Measurements from ENCODE around the gene ADAM15.

The ADAM15 gene

DNA sequence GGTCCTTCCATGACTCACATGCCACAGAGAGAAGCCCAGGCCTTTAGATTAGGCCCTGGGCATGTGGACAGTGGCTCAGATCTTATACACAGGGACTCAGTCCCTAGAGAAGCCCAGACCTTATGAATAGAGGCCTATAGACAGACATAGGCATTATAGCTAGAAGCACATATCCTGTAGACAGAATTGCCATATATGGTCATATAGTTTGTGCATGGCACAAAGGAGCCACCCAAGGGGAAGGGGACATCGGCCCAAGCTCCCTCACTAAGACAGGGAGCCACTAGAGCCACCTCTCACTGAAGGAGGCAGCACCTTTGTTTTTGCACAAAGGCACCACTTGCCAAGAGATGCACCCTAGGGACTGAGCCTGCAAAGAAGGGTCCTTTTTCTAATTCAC lies 25.3 kb downstream of the ADAM15 start:
- TF ChIP-seq, protein P1, sequence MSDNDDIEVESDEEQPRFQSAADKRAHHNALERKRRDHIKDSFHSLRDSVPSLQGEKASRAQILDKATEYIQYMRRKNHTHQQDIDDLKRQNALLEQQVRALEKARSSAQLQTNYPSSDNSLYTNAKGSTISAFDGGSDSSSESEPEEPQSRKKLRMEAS (IDR thresholded peaks at IDR 0.05; ENCODE audit: low read depth, low read length), result no peak
- TF ChIP-seq CTCF (IDR thresholded peaks at IDR 0.05; ENCODE audit: low read depth, low read length) (no peak), MYC (IDR thresholded peaks at IDR 0.05; ENCODE audit: low read depth, low read length) (no peak)
- H3K4me3 ChIP-seq (ENCODE audit: low read depth, low read length), result no peak overlapping the region
- no peak for DNase-seq (ENCODE audit: low read depth)

GRCh38 chr1:155077346-155077745 lies 26.2 kb downstream of the ADAM15 start:
- H3K4me3 ChIP-seq (ENCODE audit: low read depth, low read length), result no peak overlapping the region
- DNase-seq (ENCODE audit: low read depth), result no peak
- TF ChIP-seq, protein P1 (IDR thresholded peaks at IDR 0.05; ENCODE audit: low read depth, low read length), result no peak
- no peak for TF ChIP-seq CTCF (IDR thresholded peaks at IDR 0.05; ENCODE audit: low read depth, low read length)
- TF ChIP-seq POLR2A (IDR thresholded peaks at IDR 0.05; ENCODE audit: extremely low read depth, insufficient read length), result no peak
- TF ChIP-seq MYC (IDR thresholded peaks at IDR 0.05; ENCODE audit: low read depth, low read length), result no peak

- peak; percentile 34 for DNase-seq (ENCODE audit: low read depth)
- TF ChIP-seq MYC (IDR thresholded peaks at IDR 0.05; ENCODE audit: low read depth, low read length), result no peak
- TF ChIP-seq POLR2A (IDR thresholded peaks at IDR 0.05; ENCODE audit: extremely low read depth, insufficient read length), result no peak
- no peak overlapping the region for H3K4me3 ChIP-seq (ENCODE audit: low read depth, low read length)
Observed at GRCh38 chr1:155077758-155078445, 26.8 kb downstream of the ADAM15 start.

DNA sequence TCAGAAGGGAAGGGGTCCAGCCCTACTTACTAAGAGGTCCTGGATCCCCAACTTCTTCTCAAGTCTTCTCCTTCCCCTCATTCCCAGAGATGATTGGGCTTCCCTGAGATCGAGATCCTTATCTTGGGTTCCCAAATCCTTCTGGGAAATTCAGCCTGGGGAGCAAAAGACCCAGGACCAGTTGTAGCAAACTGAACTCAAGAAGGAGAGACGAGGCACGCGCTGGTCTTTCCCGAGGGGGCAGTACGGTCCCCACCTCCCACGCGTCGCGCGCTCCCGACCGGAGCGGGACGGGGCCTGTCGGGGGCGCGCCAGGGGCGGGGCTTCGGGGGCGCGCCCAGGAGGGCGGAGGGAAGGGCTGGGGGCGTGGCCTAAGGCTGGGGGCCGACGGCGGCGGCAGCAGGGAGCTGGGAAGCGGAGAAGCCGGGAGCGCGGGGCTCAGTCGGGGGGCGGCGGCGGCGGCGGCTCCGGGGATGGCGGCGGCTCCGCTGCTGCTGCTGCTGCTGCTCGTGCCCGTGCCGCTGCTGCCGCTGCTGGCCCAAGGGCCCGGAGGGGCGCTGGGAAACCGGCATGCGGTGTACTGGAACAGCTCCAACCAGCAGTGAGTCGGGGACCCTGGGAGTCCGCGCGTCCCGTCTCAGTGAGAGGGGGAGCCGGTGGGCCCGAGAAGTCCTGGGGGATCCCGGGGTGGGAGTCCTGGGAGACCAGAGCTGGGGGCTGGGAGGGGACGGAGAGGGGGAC lies 27.5 kb downstream of the ADAM15 start, which contains the start of gene EFNA3:
Gene EFNA3, plus strand, starts transcription at position 369 of the 741 bp plus-strand sequence. Its CDS starts 105 bp downstream, at position 474.
- peak; percentile 68 for DNase-seq (ENCODE audit: low read depth)
- no peak for TF ChIP-seq POLR2A (IDR thresholded peaks at IDR 0.05; ENCODE audit: extremely low read depth, insufficient read length)
- TF ChIP-seq, protein P1 (IDR thresholded peaks at IDR 0.05; ENCODE audit: low read depth, low read length), result 0 out of 2 replicates have a peak, but pooled peaks have one; percentile 17
- no peak within 1 kb of the TSS for H3K4me3 ChIP-seq (ENCODE audit: low read depth, low read length)

DNA sequence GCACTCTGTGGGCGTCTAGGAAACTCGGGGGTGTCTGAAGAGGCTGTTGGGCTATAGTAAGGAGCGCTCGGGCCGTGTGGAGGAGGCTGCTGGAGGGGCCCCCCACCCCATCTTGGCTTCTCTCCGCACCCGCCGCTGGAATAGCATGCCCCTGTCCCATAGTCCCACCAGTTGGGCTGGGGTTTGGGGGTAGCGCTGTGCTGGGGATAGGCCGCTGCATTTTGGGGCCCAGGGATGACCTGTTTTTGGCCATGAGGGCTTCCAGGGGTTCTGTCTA lies 28.0 kb downstream of the ADAM15 start:
- H3K4me3 ChIP-seq (ENCODE audit: low read depth, low read length), result no peak overlapping the region
- TF ChIP-seq POLR2A (IDR thresholded peaks at IDR 0.05; ENCODE audit: extremely low read depth, insufficient read length) (no peak), MYC (IDR thresholded peaks at IDR 0.05; ENCODE audit: low read depth, low read length) (no peak), CTCF (IDR thresholded peaks at IDR 0.05; ENCODE audit: low read depth, low read length) (no peak)
- TF ChIP-seq, protein P1 (IDR thresholded peaks at IDR 0.05; ENCODE audit: low read depth, low read length), result no peak
- no peak for DNase-seq (ENCODE audit: low read depth)

DNA sequence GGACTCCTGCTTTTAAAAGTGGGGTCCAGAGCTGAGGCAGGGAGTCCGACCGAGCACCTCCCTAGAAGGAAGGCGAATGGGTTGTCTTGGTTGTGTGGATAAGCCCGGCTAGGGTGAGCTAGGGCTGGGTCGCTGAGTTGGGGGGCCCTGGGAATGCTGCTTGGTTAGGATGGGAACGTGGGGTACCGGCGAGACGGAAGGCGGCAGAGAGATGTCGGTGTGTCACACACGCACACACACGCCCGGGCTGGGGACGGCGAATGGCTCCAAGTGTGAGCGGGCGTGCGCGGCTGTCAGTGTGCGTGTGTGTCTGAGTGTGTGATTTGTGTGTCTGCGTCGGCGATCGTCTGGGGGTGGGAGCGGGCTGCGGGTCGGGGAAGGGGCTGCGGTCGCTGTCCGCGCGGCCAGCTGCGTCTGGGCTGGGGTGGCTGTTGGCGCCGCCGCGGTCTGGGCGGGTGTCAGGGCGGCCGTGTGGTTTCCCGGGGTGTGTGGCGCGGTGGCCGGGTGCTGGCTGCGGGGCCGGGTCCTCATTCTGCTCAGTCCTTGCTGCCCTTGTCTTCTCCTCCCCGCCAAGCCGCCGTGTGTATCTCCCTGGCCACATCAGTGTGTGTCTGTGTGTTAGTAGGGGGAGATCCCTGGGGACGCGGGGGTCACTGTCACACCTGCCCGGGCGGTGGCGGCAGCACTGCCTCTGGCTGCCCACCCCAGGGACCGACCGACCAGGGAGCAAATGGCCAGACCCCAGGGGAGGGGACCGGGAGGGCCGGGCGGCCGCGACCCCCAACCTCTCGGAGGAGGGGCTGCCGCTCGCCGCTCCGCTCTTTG lies 28.6 kb downstream of the ADAM15 start:
- no peak overlapping the region for H3K4me3 ChIP-seq (ENCODE audit: low read depth, low read length)
- TF ChIP-seq, protein P1 (IDR thresholded peaks at IDR 0.05; ENCODE audit: low read depth, low read length), result no peak
- TF ChIP-seq CTCF (IDR thresholded peaks at IDR 0.05; ENCODE audit: low read depth, low read length), result no peak
- no peak for TF ChIP-seq POLR2A (IDR thresholded peaks at IDR 0.05; ENCODE audit: extremely low read depth, insufficient read length)
- no peak for TF ChIP-seq MYC (IDR thresholded peaks at IDR 0.05; ENCODE audit: low read depth, low read length)
- peak; percentile 43 for DNase-seq (ENCODE audit: low read depth)
